NCI-H1930 (cell line): ENCODE results near the gene ASTN2.

Experiments
- DNase-seq, 2 experiments: peaks; one replicate each; lab custom pipeline; 2025; lab: John Stamatoyannopoulos, UW

ASTN2 gene

DNA sequence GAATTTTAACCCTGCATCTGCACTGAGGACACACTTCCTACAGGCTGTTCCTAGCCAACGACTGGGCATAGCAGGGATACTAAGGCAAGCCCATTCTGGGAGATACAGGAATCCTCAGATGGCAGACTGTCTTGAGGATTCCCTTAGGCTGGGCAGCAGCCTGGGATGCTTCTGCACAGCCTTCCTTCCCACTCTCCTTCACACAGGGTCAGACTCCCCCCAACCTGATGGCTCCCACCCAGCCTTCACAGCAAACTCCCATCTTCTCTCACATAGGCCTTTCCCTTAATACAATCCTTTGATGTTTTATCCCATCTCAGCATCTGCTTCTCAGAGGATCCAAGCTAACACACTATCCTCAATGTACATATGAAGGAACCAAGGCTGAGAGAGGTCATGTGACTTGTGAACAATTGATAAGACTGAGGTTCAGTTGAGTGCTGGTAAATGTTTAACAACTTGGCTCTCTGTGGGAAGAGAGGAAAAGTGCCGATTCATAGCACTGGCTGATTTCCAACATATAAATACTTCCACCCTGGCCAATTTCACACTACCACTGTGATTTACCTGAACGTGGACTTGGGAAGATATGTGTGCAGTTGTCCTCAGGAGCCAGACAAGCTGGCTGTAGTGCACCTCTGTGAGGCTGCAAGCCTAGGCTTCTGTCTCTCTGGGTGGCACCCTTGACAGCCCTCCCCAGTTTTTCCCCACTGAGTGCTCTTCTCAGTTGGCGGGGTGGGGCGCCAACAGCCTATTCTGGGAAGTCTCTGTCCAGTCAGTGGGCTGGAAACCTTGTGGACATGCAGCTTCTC is 848.0 kb downstream of the ASTN2 start:
- no peak for DNase-seq

DNA sequence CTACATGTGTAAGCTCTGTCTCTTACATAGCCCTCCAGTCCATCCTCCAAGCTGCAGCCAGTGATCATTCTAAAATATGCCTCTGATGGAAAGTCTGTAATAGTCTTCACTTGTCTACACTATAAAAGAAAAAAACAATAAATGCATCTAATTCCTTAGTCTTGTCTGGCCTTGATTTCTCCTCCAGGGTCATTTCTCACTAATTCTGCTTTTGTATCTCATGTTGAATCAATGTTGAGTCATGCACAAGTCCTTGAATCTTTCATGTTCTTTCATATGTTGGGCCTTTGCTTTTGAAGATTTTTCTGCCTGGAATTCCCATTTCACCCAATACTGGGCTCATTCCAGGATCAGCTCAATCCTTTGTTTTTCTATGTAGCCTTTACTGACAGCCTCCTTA is 848.9 kb downstream of the ASTN2 start:
- DNase-seq: no peak

DNA sequence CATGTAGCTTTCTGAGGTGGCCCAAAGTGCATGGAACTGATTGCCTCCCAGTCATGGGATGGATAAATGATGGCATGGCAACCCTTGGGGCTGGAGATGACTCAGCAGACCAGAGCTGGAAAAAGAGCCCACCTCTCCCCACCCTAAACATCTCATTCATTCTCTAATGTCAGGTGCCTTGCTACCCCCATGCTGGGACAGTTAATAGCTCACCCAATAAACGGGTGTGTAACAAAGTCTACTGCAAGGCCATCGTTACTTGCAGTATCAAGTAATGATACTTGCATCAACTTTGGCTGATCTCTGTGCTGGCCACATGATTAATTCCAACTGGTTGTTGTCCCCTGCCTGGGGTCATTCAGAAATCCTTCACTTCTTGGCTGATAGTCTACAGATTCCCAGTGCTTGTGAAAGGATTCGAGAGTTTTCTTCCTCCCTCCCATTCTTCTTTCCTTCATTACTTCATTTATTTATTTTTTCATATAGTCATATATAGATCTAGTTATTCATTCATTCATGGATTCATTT is 850.5 kb downstream of the ASTN2 start:
- no peak for DNase-seq

DNA sequence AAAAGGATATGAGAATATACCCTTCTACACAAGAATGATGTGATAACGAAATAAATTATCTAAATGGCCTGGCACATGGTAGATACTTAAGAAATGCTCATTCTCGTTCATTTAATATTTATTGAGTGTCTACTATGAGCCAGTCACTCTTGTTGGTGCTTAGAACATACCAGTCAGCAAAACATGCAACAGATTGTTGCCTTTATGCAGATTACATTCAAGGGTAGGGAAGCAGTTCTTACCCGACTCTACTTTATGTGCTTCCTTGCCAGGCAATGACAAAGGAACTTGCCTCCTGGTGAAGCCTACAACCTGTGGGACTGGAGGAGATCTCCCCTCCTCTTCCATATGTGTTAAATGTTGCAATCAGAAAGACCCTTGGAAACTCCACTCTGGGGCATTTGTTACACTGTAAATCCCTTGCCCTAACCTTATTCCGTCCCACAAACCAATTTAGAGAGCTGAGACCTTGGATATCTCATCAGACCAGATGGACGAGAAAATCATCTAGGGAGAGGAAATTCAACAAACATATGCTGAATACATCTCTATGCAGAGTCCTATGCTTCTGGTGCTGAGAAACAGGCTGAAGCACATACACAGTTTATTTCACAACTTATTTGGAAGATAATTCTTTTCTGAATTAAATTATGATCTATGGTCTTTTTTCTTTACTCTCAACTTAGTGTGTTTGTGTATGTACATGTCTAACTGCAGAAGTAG is 855.9 kb downstream of the ASTN2 start:
- DNase-seq: no peak

DNA sequence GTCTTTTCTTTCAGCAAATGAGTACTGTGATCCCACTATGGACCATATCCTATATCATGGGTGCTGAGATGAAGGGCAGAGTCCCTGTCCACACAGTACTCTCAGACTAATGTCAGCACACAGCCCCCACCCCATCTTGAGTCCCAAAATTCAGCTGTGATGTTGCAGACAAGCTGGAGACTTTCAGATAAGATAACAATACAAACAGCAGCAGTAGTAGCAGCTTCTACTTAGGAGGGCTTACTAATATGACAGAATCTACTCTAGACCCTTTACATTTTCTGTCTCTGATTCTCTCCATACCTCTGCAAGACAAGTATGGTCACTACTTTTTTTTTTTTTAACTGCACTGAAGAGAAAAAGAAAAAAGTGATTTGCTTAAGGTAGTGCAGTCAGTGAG is 856.8 kb downstream of the ASTN2 start:
- DNase-seq: no peak

DNA sequence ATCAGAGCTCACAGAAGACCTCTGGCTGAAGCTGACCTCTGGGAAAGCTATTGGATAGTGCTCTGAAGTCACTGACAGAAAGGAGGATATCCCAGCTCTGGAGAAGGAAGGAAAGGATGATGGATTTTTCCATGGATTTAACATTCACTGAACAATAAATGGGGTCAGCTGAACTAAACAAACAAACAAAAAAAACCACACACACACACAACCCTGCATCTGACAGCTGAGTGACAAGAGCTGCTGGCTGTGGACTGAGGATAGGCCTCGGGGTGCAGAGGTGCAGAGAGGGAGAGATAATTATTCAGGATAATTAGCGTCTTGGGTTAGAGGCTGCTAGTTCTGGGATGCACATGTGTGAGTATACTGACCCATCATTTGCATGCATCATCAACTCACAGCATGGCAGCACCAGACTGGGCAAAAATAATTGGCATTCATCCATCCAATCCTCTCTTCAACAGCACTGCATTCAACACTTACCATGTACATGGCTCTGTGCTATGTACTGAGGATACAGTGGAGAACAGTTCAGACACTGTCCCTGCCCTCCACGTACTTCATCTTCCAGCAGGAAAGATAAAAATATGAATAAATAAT is 859.2 kb downstream of the ASTN2 start:
- DNase-seq: no peak

DNA sequence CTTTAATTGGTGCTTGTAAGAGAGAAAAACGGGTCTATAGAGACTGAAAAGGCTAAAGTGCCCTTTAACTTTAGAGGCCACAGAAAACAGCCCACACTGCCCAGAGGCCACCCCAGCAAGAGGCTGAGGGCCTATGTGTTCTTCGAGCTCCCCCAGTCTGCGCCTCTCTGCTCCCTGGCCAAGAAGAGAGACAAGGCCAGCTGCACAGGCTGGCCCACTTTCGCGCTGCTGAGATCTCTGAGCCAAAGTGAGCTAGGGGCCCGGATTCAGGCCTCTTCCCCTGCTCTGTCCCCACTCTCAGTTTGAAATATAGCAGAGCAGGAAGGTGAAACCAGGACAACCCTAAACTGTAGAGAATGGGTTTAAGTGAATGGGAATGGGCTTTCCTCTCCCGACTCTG is 859.7 kb downstream of the ASTN2 start:
- DNase-seq: no peak

DNA sequence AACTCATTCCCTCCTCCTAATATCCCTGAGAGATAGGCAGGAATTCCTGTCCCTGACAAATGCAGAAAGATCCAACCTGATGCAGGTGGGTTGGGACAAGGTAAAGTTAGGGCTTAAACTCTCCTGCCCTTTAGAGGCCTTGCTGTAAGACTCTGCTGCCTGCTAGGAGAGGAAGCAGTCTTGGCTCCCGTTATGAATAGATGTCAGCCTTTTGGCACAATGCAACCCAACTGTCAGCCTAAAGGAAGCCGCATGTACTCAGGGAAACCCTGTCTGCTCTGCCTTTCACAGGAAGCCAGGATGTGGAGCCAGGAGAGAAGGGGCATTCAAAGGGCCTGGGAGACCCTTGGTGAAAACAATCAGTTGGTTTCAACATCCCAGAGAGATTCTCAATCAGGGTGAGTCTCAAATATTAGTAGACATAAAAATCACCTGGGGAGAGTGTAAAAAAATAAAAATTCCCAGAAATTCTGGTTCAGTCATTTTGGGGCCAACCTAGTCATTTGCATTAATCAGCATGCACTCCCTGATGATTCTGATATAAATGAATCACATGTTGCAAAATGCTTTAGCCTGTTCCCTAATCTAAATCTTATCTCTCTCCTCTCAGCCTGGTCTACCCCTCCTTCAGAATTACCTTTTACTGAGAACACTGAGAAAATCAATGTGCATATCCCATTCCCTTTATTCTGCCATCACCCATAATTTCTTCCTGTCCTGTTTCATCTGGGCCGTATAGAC is 864.0 kb downstream of the ASTN2 start:
- DNase-seq: no peak

DNA sequence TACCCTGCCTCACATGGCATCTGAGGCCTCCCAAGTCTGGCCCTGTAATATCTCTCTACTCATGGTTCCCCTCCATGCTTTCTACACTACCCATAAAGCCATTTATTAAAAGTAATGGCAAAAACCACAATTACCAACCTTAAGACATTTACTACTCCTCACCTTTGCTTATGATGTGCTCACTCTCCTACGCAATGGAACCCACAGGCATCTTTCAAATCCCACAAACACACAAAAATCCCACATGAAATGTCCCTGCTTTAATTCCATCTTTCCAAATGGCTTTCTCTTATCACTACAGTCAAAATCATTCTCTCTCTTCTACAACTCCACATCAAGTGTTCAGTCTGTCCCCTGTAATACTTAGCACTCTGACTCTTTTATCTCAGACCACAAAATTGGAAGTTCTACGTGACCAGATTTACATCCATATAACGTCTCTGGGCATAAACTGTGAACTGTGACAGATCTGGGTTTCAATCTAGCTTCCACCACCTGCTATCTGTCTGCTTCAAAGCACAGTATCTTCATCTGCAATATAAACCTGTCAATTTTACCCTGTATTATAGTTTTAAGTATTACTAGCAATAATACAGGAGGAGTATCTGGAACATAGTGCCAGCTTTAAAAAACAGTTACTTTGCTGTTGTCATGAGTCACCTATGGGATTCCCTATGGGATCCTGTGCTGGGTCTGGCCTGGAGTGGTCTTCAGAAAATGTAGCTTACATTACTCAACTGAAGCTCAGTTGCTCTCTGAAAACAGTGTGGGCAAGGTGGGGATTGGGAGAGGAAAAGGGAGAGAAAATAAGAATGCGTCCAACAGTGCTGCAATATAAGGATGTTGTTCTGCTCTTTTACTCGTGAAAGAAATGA is 864.8 kb downstream of the ASTN2 start:
- no peak for DNase-seq

DNA sequence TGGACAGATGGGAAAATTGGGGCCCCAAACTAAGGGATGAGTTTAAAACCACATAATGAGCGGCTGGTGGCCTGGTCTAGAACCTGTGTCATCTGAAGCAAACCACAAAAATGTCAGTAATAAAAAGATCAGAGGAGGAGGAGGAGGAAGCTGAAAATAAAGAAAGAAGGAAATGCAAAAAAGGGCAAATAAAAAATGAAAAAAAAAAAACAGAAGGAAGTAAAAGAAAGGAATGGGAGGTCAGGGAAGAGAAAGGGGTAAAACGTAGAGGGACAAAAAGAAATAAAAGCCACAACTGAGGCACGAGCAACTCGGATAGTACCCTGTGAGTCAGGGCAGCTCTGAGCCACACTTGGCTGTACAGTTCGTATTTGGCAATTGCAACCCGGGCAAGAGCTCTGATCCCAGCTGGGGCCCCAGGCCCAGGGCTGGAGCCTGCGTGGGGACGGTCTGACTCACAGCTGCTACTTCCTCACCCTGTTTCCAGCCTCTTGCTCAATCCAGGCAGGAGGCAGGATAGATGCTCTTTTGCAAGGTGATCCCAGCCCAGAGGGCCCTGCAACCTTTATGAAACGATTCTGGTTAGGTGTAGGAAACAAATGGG is 865.7 kb downstream of the ASTN2 start:
- DNase-seq: no peak

DNA sequence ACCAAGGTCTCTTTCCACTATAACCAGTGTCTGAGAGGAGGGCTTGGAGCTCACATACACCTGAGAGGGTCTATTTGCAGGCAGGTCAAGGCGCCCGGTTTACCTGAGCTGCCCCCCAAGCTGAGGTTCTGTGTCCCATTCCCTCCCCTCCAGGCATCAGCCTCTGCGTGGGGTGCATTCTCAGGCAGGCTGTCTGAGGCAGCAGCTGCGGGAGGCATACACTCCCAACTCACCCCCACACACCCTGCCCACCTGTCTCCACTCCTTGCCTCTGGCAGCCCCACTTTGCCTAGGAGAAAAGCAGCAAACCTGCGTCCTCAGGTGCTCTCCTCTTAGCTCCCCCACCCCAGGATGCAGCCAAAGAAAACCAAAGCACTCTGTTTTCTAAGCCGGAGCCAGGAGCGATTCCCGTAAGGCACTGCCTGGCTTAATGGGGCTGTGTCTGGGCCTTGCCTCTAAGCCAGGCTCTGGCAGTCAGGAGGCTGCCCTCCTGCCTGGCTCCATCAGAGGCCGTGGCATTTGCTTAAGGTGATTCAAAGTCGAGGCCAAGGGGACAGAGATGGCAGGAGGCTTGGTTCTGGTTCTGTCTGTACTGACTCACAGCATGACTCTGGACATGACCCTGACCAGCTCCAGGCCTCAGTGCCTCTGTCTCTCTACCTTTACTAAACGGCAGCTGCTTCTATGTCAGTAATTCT is 867.0 kb downstream of the ASTN2 start:
- DNase-seq: no peak

DNA sequence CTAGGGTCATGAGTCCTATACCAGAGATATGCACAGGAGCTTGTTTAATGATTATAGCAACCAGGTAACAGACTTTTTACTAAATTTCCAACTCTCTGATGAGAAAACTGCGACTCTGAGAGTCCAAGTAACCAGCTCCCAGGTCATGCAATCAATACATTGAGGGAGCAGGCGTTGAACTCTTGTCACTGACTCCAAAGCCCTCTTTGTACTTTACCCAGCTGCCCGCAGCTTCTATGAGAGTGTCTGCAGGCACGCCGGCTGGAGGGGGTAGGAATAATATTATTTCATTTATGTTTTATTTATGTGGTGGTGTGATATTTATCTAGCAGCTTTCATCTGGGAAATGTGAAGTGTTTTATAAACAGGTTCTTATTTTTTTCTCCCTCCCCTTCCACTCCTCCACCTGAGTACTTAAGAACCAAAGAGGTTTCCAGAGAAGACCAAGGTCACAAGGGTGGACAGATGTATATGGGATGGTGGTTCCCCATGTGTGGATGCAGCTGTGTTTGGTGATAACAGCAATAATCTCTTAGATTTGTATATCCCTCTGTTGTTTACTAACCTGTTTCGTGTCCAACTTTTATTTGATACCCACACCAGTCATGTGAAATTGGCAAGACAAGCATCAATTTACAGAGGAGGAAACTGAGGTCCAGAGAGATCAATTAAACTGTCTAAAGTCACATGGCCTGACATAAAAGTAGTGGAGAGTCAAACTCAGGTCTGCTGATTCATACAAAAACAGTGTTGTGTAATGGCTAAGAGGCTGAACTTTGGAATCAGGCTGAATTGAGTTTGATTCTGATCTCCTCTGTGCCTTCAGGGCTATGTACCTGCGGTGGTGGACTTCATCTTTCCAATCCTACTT is 867.9 kb downstream of the ASTN2 start:
- DNase-seq: no peak

DNA sequence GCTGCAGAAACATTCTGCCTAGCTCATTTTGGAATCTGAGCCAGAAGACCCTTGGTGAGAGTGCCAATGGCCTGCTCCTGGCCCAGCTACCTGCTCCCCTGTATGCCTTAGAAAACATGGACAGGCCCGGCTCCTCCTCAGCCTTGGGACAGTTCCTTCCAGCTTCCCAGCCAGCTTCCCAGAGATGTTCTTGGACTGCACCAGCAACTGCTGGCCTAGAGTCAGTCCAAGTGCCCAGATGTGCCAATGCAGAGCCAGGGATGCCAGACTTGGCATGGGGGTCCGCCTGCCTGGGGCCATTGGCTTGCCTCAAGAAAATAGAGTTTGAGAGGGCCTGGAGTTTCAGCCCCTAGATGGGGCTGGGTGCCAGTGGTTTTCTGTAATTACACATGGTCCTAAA is 870.0 kb downstream of the ASTN2 start:
- DNase-seq: no peak

DNA sequence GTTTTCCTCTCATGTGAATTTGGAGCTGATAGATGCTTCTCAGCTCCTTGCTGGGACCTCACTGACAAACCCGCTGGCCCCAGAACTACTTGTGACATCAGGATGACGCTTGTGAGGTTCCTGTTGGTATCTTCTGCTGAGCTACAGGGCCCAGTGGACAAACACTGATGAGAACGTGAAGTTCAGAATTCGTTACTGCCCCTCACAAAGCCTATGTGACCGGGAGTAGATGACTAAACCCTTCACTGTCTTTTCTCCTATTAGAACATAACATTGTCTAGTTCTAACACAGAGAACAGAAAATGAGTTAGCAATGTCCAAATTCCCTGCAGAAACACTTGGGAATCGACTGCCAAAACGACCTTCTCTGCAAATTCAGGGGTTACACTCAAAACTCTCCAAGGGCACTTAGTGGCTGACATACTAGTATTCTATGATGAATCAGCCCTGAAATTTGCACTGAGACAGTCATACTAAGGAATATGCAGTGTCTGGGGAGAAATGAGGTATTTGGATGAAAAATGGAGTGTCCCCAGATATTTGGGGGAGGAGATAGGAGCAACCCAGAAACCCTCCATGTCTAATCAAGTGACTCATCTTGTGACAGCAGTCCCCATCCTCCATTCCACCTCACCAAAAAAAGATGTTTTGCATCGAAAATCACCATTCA is 871.0 kb downstream of the ASTN2 start:
- DNase-seq: no peak

DNA sequence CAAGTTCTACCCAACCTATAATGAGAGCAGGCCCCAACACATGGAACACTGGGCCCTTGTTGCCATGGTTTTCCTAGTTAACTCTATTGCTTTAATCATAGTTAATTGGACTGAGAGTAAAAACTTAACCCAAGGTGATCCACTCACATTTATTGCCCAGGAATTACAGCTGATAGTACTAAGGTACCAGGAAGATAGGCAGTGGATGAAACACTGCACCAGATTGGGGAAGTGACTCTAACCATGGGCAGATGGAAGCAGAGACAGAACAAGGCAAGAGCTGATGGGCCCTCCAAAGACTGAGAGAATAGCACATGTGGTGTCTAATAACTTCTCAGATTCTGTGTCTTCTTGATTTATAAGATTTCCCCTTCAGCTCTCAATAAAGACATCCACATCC is 873.5 kb downstream of the ASTN2 start:
- no peak for DNase-seq

DNA sequence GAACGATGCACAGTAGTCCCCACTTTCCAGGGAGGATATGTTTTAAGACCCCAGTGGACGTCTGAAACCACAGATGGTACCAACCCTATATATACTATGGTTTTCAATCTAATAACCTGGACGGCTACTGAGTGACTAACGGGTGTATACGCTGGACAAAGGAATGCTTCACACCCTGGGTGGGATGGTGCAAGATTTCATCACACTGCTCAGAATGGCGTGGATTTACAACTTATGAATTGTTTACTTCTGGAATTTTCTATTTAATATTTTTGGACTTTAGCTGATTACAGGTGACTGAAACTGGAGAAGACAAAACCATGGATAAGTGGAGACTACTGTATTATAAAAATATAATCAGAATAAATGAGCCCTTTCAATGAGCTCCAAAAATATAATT is 875.3 kb downstream of the ASTN2 start:
- DNase-seq: no peak

DNA sequence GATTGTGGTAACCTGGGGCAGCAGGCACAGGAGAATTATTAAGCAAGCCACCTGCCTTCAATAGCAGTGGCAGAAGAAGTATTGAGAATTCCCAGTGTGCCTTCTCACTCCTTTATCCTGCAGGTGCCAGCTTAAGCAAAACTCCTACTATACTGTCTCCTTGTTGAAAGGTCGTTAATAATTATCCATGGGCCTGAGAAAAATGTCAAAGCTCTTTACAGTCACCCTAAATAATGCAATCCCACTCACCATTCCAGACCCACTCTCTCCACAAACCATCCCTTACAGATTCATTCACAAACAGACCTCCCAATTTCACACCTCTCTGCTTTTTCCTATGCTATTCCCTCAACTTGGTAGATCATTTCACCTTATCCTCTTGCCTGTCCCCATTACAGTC is 889.2 kb downstream of the ASTN2 start:
- DNase-seq: no peak

DNA sequence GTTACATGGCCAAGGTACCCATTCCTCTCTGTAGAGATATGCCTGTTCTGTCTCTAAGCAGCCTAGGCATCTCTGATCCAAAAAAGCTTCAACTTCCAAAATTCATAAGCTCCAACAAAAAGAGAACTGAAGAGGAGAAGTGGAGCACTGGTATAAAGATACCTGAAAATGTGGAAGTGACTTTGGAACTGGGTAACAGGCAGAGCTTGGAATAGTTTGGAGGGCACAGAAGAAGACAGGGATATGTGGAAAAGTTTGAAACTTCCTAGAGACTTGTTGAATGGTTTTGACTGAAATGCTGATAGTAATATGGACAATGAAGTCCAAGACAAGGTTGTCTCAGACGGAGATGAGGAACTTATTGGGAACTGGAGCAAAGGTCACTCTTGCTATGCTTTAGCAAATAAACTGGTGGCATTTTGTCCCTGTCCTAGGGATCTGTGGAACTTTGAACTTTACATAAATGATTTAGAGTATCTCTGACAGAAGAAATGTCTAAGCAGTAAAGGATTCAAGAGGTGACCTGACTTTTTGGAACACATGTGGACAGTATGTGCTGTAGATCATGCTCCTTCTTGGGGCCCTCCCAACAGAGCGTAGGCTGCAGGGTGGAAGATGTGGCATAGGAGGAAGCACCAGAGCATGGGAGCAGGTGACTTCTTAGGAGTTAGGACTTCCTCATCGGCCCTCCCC is 889.9 kb downstream of the ASTN2 start:
- no peak for DNase-seq
